Trophoblast cell (in vitro differentiated cells and primary cell): Measurements from ENCODE around the gene HUWE1.
"Not testable (repeated sequence)": the region's sequence is repeated elsewhere in the genome, so short reads cannot be mapped to it uniquely, and the experiment has no call there.

Experiments
- DNase-seq, 2 donors: peaks; one replicate each; pipeline ENCODE4 v3.0.0-alpha.2; 2016
- H2AFZ ChIP-seq: 2 replicates; pipeline ENCODE4 v1.6.1; 2013; ENCODE audit warnings: low read length, moderate library complexity, mild to moderate bottlenecking; ENCODE audit not compliant: insufficient read depth, poor library complexity
- H2AK5ac ChIP-seq: 2 replicates; pipeline ENCODE4 v1.6.1; 2013; ENCODE audit warnings: mild to moderate bottlenecking, low read length
- H2BK120ac ChIP-seq: 2 replicates; pipeline ENCODE4 v1.6.1; 2013; ENCODE audit warnings: low read length, mild to moderate bottlenecking, moderate library complexity; ENCODE audit not compliant: insufficient read depth, poor library complexity
- H2BK12ac ChIP-seq: 2 replicates; pipeline ENCODE4 v1.6.1; 2013; ENCODE audit warnings: mild to moderate bottlenecking, low read length, moderate library complexity
- H2BK5ac ChIP-seq: 2 replicates; pipeline ENCODE4 v1.6.1; 2013; ENCODE audit warnings: low read length, low read depth, moderate library complexity, mild to moderate bottlenecking; ENCODE audit not compliant: poor library complexity
- H3K14ac ChIP-seq: 2 replicates; pipeline ENCODE4 v1.6.1; 2013; ENCODE audit warnings: mild to moderate bottlenecking, low read length
- H3K18ac ChIP-seq: 2 replicates; pipeline ENCODE4 v1.6.1; 2013; ENCODE audit warnings: mild to moderate bottlenecking, low read length
- H3K23ac ChIP-seq: 2 replicates; pipeline ENCODE4 v1.6.1; 2013; ENCODE audit warnings: low read length
- H3K27ac ChIP-seq: 2 replicates; pipeline ENCODE4 v1.5.1; 2013; ENCODE audit warnings: low read depth, mild to moderate bottlenecking, inconsistent platforms, low read length, moderate library complexity
- H3K27me3 ChIP-seq: 2 replicates; pipeline ENCODE4 v1.6.1; 2013; ENCODE audit warnings: inconsistent platforms, mild to moderate bottlenecking, low read length, moderate library complexity; ENCODE audit not compliant: insufficient read depth
- H3K36me3 ChIP-seq, 2 experiments: 1 replicate in 1 of 2; 2 replicates in 1 of 2; pipeline ENCODE4 v1.6.1; 2013; ENCODE audit warnings: low read length in 2 of 2, mild to moderate bottlenecking in 2 of 2, moderate library complexity in 1 of 2; ENCODE audit not compliant: insufficient read depth in 2 of 2, control insufficient read depth in 1 of 2
- H3K4ac ChIP-seq: 2 replicates; pipeline ENCODE4 v1.6.1; 2013; ENCODE audit warnings: low read depth, mild to moderate bottlenecking, low read length, moderate library complexity
- H3K4me1 ChIP-seq, 2 experiments: 1 replicate in 1 of 2; 2 replicates in 1 of 2; pipeline ENCODE4 v1.6.1; 2013; ENCODE audit warnings: low read length in 2 of 2, mild to moderate bottlenecking in 2 of 2, moderate library complexity in 1 of 2; ENCODE audit not compliant: insufficient read depth in 2 of 2, control insufficient read depth in 1 of 2
- H3K4me2 ChIP-seq: 2 replicates; pipeline ENCODE4 v1.6.1; 2013; ENCODE audit warnings: inconsistent platforms, mild to moderate bottlenecking, low read length, moderate library complexity
- H3K4me3 ChIP-seq: 2 replicates; pipeline ENCODE4 v1.5.1; 2013; ENCODE audit warnings: mild to moderate bottlenecking, low read depth, low read length, inconsistent platforms
- H3K79me1 ChIP-seq: one replicate; pipeline ENCODE4 v1.6.1; 2013; ENCODE audit warnings: low read length
- H3K79me2 ChIP-seq: 2 replicates; pipeline ENCODE4 v1.6.1; 2013; ENCODE audit warnings: low read length, mild to moderate bottlenecking; ENCODE audit not compliant: control insufficient read depth, insufficient read depth, poor library complexity
- H3K9ac ChIP-seq: 2 replicates; pipeline ENCODE4 v1.6.1; 2013; ENCODE audit warnings: mild to moderate bottlenecking, low read length
- H3K9me3 ChIP-seq: 2 replicates; pipeline ENCODE4 v1.6.1; 2013; ENCODE audit warnings: low read depth, mild to moderate bottlenecking, control low read depth, inconsistent platforms, low read length; ENCODE audit not compliant: insufficient read depth
- H4K12ac ChIP-seq: 2 replicates; pipeline ENCODE4 v1.6.1; 2013; ENCODE audit warnings: low read depth, mild to moderate bottlenecking, low read length, moderate library complexity
- H4K8ac ChIP-seq: 2 replicates; pipeline ENCODE4 v1.6.1; 2013; ENCODE audit warnings: low read depth, mild to moderate bottlenecking, low read length, moderate library complexity
- H4K91ac ChIP-seq: one replicate; pipeline ENCODE4 v1.6.1; 2013; ENCODE audit warnings: low read depth, mild to moderate bottlenecking, low read length, moderate library complexity
- WGBS: extraction: QIAGEN DNeasy Blood & Tissue Kit; methylation state at CpG from one replicate; pipeline ENCODE4 v1.1.7; 2013; ENCODE audit warnings: missing lambda C conversion rate; ENCODE audit not compliant: insufficient read length, insufficient coverage; ENCODE audit errors: extremely low coverage; 5-methylcytosine and 5-hydroxymethylcytosine counted together

HUWE1 gene

DNA sequence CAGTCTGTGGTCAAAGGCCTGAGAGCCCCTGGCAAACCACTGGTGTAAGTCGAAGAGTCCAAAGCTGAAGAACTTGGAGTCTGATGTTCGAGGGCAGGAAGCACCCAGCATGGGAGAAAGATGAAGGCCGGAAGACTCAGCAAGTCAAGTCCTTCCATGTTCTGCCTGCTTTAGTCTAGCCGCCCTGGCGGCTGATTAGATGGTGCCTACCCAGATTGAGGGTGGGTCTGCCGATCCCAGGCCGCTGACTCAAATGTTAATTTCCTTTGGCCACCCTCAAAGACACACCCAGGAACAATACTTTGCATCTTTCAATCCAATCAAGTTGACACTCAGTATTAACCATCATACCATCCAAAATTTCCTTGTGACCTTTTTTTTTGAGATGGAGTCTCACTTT lies 33.1 kb upstream of the HUWE1 start:
- not testable (repeated sequence) for H3K36me3 ChIP-seq, DNase-seq, H3K23ac ChIP-seq, H3K9me3 ChIP-seq, H3K27me3 ChIP-seq, H4K8ac ChIP-seq, H3K4me3 ChIP-seq, H4K91ac ChIP-seq, H3K4me1 ChIP-seq, H2AK5ac ChIP-seq, H4K12ac ChIP-seq, H3K79me1 ChIP-seq, H2BK5ac ChIP-seq, H2BK12ac ChIP-seq, H2BK120ac ChIP-seq, H2AFZ ChIP-seq, H3K4ac ChIP-seq, H3K9ac ChIP-seq, H3K79me2 ChIP-seq, H3K18ac ChIP-seq, H3K14ac ChIP-seq, H3K27ac ChIP-seq, H3K4me2 ChIP-seq
- no CpG with 5 or more reads among the region's 7 CpGs for WGBS

DNA sequence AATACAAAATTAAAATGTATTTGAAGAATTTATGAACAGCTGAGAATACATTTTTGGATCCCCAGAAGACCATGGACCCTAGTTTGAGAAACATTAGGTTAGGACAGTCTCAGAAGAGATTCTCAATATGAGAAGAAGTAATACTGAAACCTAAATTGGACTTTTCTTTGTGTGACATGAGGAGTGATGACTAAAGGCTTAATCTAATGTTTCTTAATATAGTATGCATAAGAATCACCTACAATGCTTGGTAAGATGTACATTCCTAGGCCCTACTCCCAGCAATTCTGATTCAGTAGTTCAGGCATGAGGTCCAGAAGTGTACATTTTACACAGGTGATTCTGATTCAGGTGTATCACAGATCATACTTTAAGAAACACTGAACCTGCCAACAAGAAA lies 31.6 kb upstream of the HUWE1 start:
- Histone ChIP-seq H4K91ac (no peak overlapping the region), H3K9me3 (no peaks in the 10 kb centered on the region), H3K27ac (no peak overlapping the region), H2BK5ac (no peak overlapping the region), H4K12ac (no peak overlapping the region), H2AK5ac (no peak overlapping the region), H3K23ac (no peak overlapping the region), H4K8ac (no peak overlapping the region), H3K9ac (no peak overlapping the region), H3K4me3 (no peak overlapping the region), H3K79me1 (no peaks in the 10 kb centered on the region), H3K4me2 (no peak overlapping the region), H3K14ac (no peak overlapping the region), H3K36me3 (no peaks in the 10 kb centered on the region), H3K79me2 (no peaks in the 10 kb centered on the region), H2BK120ac (no peak overlapping the region), H2AFZ (no peak overlapping the region), H3K4me1 (peaks cover 6 to 16% of the 10 kb centered on the region in 2 experiments), H3K27me3 (no peaks in the 10 kb centered on the region), H3K4ac (no peak overlapping the region), H3K18ac (no peak overlapping the region), H2BK12ac (no peak overlapping the region)
- no peak for DNase-seq

DNA sequence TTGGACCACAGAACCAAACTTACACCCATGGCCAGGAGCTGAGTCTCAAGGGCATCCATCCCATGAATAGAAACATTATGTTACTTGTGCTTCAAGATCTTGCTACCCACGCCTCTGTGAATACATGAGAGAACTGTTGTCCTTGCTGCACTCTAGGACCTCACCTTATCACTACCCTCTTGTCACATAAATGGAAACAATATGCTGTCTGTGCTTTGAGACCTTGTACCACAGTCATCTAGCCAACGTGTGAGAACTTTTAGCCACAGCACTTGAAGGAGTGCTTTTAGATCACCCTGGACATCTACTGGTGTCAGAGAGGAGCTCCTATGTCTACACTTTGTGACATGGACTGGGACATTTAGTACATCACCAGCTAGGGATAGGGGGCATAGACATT lies 30.7 kb upstream of the HUWE1 start:
- Histone ChIP-seq H3K27me3 (no peaks in the 10 kb centered on the region), H3K23ac (no peak overlapping the region), H3K36me3 (no peaks in the 10 kb centered on the region), H4K8ac (no peak overlapping the region), H2BK120ac (no peak overlapping the region), H2AFZ (no peak overlapping the region), H3K4ac (no peak overlapping the region), H2BK5ac (no peak overlapping the region), H3K79me1 (peaks cover under 1% of the 10 kb centered on the region), H3K79me2 (no peaks in the 10 kb centered on the region), H4K91ac (no peak overlapping the region), H2AK5ac (no peak overlapping the region), H3K27ac (no peak overlapping the region), H2BK12ac (no peak overlapping the region), H3K4me1 (peaks cover 6 to 16% of the 10 kb centered on the region in 2 experiments), H3K4me2 (no peak overlapping the region), H3K9me3 (no peaks in the 10 kb centered on the region), H3K14ac (no peak overlapping the region), H3K4me3 (no peak overlapping the region), H3K9ac (no peak overlapping the region), H3K18ac (no peak overlapping the region), H4K12ac (no peak overlapping the region)
- WGBS: no CpG with 5 or more reads among the region's 2 CpGs
- no peak for DNase-seq

DNA sequence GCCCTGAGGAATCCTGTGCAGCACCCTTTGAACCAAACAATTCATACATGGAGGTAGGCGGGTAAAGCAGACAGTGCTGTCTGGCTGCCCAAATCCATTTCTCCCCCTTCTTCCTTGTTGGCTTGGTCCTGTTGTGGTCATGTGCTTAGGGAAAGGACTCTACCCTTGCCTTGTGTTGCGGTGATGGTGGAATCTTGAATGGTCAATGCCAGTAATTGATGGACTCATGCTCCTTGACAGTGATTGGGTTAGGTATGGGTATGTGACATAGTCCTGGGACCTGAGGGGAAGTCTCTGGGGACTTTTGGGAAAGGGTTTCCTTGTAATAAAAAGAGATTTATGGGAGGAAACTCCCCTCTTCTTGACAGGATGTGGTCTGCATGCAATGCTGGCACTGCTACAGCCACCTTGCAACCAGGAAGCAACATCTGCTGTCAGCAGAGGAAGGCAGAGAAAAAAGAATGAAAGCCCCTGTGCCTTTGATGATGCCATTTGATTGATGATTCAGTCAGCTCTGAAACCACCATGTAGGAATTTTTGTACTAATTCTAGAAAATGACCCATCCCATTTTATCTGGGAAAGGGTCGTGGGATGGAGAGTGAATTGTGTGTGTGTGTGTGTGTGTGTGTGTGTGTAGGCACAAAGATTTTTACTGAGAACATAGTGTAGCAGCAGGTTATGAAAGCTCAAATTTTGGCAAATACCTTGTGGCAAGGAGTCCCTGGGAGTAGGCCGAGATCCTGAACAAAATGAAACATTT lies 30.0 kb upstream of the HUWE1 start:
- H3K4me2 ChIP-seq: no peak overlapping the region
- no peak for DNase-seq
- no peak overlapping the region for H2AFZ ChIP-seq
- peaks cover 6 to 19% of the 10 kb centered on the region in 2 experiments for H3K4me1 ChIP-seq
- H3K14ac ChIP-seq: no peak overlapping the region
- H2BK5ac ChIP-seq: no peak overlapping the region
- no peak overlapping the region for H3K4ac ChIP-seq
- H3K18ac ChIP-seq: no peak overlapping the region
- no peak overlapping the region for H4K91ac ChIP-seq
- no peak overlapping the region for H3K27ac ChIP-seq
- H2AK5ac ChIP-seq: no peak overlapping the region
- no peak overlapping the region for H2BK120ac ChIP-seq
- H3K9ac ChIP-seq: no peak overlapping the region
- no CpG with 5 or more reads among the region's 4 CpGs for WGBS
- no peaks in the 10 kb centered on the region for H3K36me3 ChIP-seq
- H3K27me3 ChIP-seq: no peaks in the 10 kb centered on the region
- no peak overlapping the region for H4K8ac ChIP-seq
- peaks cover 3% of the 10 kb centered on the region for H3K79me1 ChIP-seq
- no peaks in the 10 kb centered on the region for H3K79me2 ChIP-seq
- no peak overlapping the region for H3K4me3 ChIP-seq
- no peaks in the 10 kb centered on the region for H3K9me3 ChIP-seq
- no peak overlapping the region for H2BK12ac ChIP-seq
- H3K23ac ChIP-seq: no peak overlapping the region
- H4K12ac ChIP-seq: no peak overlapping the region
